Motor neuron (in vitro differentiated cells): Measurements from ENCODE around the gene S100G. TPM values are rescaled to one million over a fixed set of nuclear protein-coding genes. Genes with fewer than 3 reads are reported as not detected.
"Not testable (repeated sequence)": the region's sequence is repeated elsewhere in the genome, so short reads cannot be mapped to it uniquely, and the experiment has no call there.

ENCODE experiments used
- ATAC-seq, 8 experiments: fragments of 200-7000 bp; cut with Tn5 transposase; replicated peaks in 6 of 8; 2 replicates each; pipeline ENCODE4 v1.8.0; 2021; ENCODE audit warnings: mild to moderate bottlenecking in 8 of 8, moderate library complexity in 8 of 8
- H3K27ac ChIP-seq, 2 donors: fragments of 250-450 bp; sonication (Bioruptor Pico); 2 replicates each; pipeline ENCODE4 v1.9.0; 2021; ENCODE audit warnings: antibody characterized with exemption in 2 of 2, mild to moderate bottlenecking in 2 of 2, moderate library complexity in 1 of 2
- H3K4me1 ChIP-seq, 2 donors: fragments of 250-450 bp; sonication (Bioruptor Pico); replicated peaks in 1 of 2; 2 replicates each; pipeline ENCODE4 v1.6.1; 2021; ENCODE audit warnings: antibody characterized with exemption in 2 of 2, mild to moderate bottlenecking in 2 of 2, moderate library complexity in 1 of 2
- H3K4me3 ChIP-seq, 5 donors: fragments of 250-450 bp; sonication (Bioruptor Pico); 2 replicates each; pipeline ENCODE4 v1.9.0; 2021; ENCODE audit warnings: antibody characterized with exemption in 5 of 5, mild to moderate bottlenecking in 5 of 5, moderate library complexity in 4 of 5
- WGBS, 10 experiments: fragments of 450-650 bp; shearing (Covaris generic); methylation state at CpG; one replicate each; pipeline ENCODE4 v1.0.0; 2022; 5-methylcytosine and 5-hydroxymethylcytosine counted together
- in situ Hi-C, 9 experiments: fragments of 400-800 bp; cut with MboI; loops; one replicate each; pipeline ENCODE4 v1.15.0; 2021; ENCODE audit warnings: low sequenced_read_pairs in 9 of 9, low pct_unique_long_range_greater_than_20kb in 2 of 9; ENCODE audit not compliant: unreplicated experiment in 9 of 9
- total RNA-seq, 8 experiments: library from RNA; unstranded; fragments of 300-600 nt; gene quantifications; 2 replicates each; pipeline versions ENCODE4 v1.2.3 to v1.2.4, GENCODE V29; 2022

The S100G gene, protein sequence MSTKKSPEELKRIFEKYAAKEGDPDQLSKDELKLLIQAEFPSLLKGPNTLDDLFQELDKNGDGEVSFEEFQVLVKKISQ
- not detected for total RNA-seq

GRCh38 chrX:16649858-16650257 lies at the start of gene S100G:
Gene S100G (plus strand): TSS chrX:16650158. CDS start chrX:16651007, 849 bp downstream.
- no peak for ATAC-seq
- Histone ChIP-seq H3K27ac (no peak within 1 kb of the TSS), H3K4me3 (no peak within 1 kb of the TSS), H3K4me1 (no peaks in the 10 kb centered on the region)
- 73 to 97% methylated on average over 2 to 4 of the region's 4 CpGs; no CpG with 5 or more reads in 8 of the 10 experiments for WGBS, 10 experiments
- in situ Hi-C loops, result loop anchor here in 2 of 9 experiments (25.0 kb wide), 1 partner anchor 213 kb away; no protein-coding TSS in a partner anchor

DNA sequence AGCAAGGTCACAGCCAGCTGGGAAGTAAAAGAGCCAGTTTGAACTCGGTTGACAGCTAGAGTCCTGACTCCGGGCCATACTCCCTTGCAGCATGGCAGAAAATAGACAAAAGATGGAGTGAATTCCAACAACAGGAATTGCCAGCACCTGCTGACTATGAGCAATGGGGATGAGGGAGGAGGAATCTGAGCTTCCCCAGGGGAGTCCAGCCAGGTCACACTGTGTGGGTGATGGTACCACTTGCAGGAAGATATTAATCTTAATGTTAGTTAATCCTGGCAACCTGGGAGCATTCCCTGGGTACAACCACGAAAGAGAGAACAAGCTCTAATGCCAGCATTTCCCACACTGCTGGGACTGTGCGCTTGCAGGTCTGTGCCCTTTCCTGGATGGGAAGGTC lies 48.1 kb upstream of the S100G start:
- Histone ChIP-seq H3K4me1 (no peaks in the 10 kb centered on the region), H3K27ac (no peak overlapping the region), H3K4me3 (no peak overlapping the region)
- WGBS, 10 experiments, result 87% methylated on average over 4 of the region's 4 CpGs; no CpG with 5 or more reads in 9 of the 10 experiments
- no peak for ATAC-seq
- in situ Hi-C loops, result no loop called here

DNA sequence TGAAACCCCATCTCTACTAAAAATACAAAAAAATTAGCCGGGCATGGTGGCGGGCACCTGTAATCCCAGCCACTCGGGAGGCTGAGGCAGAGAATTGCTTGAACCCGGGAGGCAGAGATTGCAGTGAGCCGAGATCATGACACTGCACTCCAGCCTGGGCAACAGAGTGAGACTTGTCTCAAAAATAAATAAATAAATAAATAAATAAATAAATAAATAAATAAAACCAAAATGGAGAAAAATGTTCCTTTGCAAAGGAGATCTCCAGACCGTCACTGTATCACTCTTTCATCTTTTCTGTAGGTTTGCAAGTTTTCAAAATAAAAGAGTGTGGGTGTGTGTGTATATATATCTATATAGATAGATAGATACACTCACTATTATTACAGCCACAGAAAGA lies 46.7 kb upstream of the S100G start:
- not testable (repeated sequence) for H3K4me3 ChIP-seq
- 76 to 100% (median 100%) methylated on average over 1 to 5 of the region's 6 CpGs; no CpG with 5 or more reads in 5 of the 10 experiments for WGBS, 10 experiments

DNA sequence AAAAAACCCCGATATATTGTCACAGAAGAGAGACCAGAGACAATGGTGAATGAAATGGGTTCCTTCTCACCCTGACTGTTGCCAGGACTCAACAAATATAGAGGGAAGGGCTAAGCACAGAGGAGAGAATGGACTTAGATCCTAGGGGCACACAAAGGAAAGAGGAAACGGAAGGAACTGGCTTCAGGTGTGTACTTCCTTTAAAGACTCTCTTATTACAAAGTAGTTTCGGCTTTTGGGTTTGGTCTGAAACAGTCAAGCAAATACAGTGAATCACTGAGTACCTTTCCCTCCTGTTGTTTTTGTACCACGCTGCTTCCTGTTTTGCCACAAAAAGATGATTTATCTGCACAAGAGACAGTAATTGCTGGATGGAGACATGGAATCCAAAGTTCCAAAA lies 46.1 kb upstream of the S100G start:
- 70 to 100% (median 92%) methylated on average over 1 to 4 of the region's 4 CpGs; no CpG with 5 or more reads in 3 of the 10 experiments for WGBS, 10 experiments
- in situ Hi-C loops, result no loop called here
- no peak for ATAC-seq
- no peak overlapping the region for H3K27ac ChIP-seq
- no peaks in the 10 kb centered on the region for H3K4me1 ChIP-seq
- no peak overlapping the region for H3K4me3 ChIP-seq

More for the DNA sequence above, 46.7 kb upstream of the S100G start:
- ATAC-seq, in situ Hi-C loops, H3K4me1 ChIP-seq, H3K27ac ChIP-seq: not testable (repeated sequence)

GRCh38 chrX:16604337-16604736 lies 45.6 kb upstream of the S100G start:
- ATAC-seq, result no peak
- Histone ChIP-seq H3K4me1 (no peaks in the 10 kb centered on the region), H3K27ac (no peak overlapping the region), H3K4me3 (no peak overlapping the region)
- in situ Hi-C loops, result no loop called here
- 60 to 100% (median 80%) methylated on average over 1 to 2 of the region's 2 CpGs; no CpG with 5 or more reads in 5 of the 10 experiments for WGBS, 10 experiments

DNA sequence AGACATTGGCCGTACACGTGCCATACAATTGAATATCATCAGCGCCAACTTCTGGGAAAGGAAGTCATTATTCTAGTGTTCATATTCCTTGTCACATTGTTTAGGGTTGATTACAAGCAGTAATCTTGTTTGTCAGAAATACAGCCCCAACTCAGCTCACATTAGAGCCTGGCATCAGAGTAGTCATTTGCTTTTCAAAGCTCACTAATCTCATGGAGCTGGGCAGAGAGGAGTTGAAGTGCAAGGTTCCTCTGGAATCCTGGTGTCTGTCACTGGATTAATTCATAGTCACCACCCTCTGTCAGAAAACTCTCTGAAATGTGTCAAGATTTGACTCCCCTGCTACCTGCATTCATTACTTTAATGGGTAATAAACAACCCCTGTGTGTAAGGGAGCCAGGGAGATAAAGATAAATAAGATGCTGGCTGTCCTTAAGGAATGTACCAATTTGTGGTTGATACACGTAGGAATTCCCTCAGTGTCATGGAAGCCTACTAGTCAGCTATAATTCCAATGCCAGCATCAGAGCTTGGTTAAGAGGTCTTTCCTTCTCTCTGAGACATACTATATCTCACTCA lies 43.7 kb upstream of the S100G start:
- in situ Hi-C loops, result no loop called here
- Histone ChIP-seq H3K4me1 (no peaks in the 10 kb centered on the region), H3K4me3 (no peak overlapping the region), H3K27ac (no peak overlapping the region)
- no peak for ATAC-seq
- WGBS, 10 experiments, result 91 to 100% (median 98%) methylated on average over 1 to 4 of the region's 4 CpGs; no CpG with 5 or more reads in 6 of the 10 experiments

DNA sequence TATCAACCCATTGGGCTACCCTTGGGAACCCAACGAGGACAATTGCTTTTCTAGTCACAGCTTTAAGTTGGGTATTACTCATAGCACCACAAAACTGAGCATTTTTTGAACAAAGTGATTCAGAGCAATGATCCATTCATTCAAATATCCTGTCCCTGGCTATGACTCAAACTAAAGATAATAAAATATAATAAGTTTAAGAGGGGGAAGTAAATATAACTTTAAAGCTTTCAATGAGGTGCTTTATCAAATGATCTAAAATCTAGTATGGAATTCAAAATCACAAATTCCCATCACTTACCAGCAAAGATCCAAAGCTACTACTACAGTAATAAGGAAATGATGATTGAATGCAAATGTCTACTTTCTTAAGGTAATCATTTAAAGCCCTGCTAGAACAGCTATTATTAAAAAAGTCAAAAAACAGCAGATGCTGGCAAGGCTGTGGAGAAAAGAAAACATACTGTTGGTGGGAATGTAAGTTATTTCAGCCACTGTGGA lies 39.8 kb upstream of the S100G start:
- in situ Hi-C loops, result no loop called here
- no peak overlapping the region for H3K4me3 ChIP-seq
- H3K27ac ChIP-seq, result no peak overlapping the region
- no peaks in the 10 kb centered on the region for H3K4me1 ChIP-seq
- ATAC-seq, result no peak
- WGBS, 10 experiments, result 80 to 100% (median 100%) methylated on average over 1 of the region's 1 CpG; no CpG with 5 or more reads in 7 of the 10 experiments

- in situ Hi-C loops, H3K27ac ChIP-seq, ATAC-seq, H3K4me3 ChIP-seq, H3K4me1 ChIP-seq: not testable (repeated sequence)
- 24 to 100% (median 94%) methylated on average over 2 to 3 of the region's 3 CpGs; no CpG with 5 or more reads in 6 of the 10 experiments for WGBS, 10 experiments
These were observed 39.3 kb upstream of the S100G start for GRCh38 chrX:16610654-16611053.

- ATAC-seq, result no peak
- H3K27ac ChIP-seq, result no peak overlapping the region
- H3K4me3 ChIP-seq, result no peak overlapping the region
- no peaks in the 10 kb centered on the region for H3K4me1 ChIP-seq
- in situ Hi-C loops, result no loop called here
- 18 to 100% (median 47%) methylated on average over 1 to 5 of the region's 6 CpGs; no CpG with 5 or more reads in 2 of the 10 experiments for WGBS, 10 experiments
These were observed 37.6 kb upstream of the S100G start for GRCh38 chrX:16612257-16612897.

DNA sequence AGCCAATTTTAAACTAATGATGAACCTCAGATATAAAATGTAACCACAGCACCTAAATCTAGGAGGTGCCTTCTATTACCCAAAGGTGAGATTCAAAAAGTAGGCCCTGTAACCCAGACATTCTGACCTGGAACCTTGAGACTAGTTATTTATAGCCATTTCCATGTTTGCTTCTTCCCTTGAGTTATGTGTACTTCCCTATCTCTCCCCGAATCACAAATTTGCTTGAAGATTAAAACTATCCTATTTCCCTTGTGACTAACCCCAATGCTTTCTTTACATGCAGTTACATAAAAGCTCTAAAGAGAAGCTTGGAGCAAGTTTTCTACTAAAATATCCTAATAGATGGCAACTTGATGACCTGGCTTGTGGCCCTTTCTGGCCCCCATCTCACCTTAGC lies 32.6 kb upstream of the S100G start:
- no peak for ATAC-seq
- in situ Hi-C loops, result no loop called here
- WGBS, 10 experiments, result 80 to 100% methylated on average over 1 of the region's 1 CpG; no CpG with 5 or more reads in 8 of the 10 experiments
- Histone ChIP-seq H3K27ac (no peak overlapping the region), H3K4me3 (no peak overlapping the region), H3K4me1 (no peaks in the 10 kb centered on the region)

GRCh38 chrX:16618422-16618821 lies 31.5 kb upstream of the S100G start:
- no peak for ATAC-seq
- in situ Hi-C loops, result no loop called here
- Histone ChIP-seq H3K4me1 (no peaks in the 10 kb centered on the region), H3K27ac (no peak overlapping the region), H3K4me3 (no peak overlapping the region)
- 20 to 100% (median 86%) methylated on average over 1 of the region's 1 CpG; no CpG with 5 or more reads in 6 of the 10 experiments for WGBS, 10 experiments

GRCh38 chrX:16619024-16619423 lies 30.9 kb upstream of the S100G start:
- 85 to 100% methylated on average over 1 to 2 of the region's 2 CpGs; no CpG with 5 or more reads in 8 of the 10 experiments for WGBS, 10 experiments
- H3K4me3 ChIP-seq, result no peak overlapping the region
- in situ Hi-C loops, result no loop called here
- no peak overlapping the region for H3K27ac ChIP-seq
- no peaks in the 10 kb centered on the region for H3K4me1 ChIP-seq
- ATAC-seq, result no peak

DNA sequence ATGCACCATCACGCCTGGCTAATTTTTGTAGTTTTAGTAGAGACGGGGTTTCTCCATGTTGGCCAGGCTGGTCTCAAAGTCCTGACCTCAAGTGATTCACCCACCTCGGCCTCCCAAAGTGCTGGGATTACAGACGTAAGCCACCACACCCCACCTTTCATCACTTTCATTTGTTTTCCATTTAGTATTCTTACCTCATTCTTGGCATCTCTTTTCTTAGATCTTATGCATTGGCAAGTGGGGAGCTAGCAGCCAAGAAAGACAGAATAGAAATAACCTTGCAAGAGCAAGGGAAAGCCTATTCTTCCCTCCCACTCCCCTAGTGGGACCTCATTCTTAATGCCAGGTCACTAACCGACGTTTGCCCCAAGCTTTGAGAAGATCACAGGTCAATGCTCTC lies 21.4 kb upstream of the S100G start:
- peak in 3 of 8 experiments; percentile 61 to 96 (median 88) for ATAC-seq
- H3K4me1 ChIP-seq, H3K4me3 ChIP-seq, in situ Hi-C loops, H3K27ac ChIP-seq: not testable (repeated sequence)
- WGBS, 10 experiments, result 20 to 100% (median 72%) methylated on average over 1 to 6 of the region's 6 CpGs; no CpG with 5 or more reads in 3 of the 10 experiments
